Spleen (tissue), 7 donors: ENCODE results near the gene ZNF784.

Source experiments
- CTCF ChIP-seq, 11 experiments: fragments of 200-600 bp in 7 of 11; fragments of 450-650 bp in 4 of 11; sonication (generic) in 4 of 11; IDR thresholded peaks in 8 of 11; conservative IDR thresholded peaks in 3 of 11; 1 replicate in 7 of 11; 2 replicates in 4 of 11; pipeline versions ENCODE4 v1.4.0 to v1.8.0; 2016 to 2021; ENCODE audit warnings: antibody characterized with exemption in 11 of 11, inconsistent platforms in 4 of 11, mild to moderate bottlenecking in 1 of 11
- POLR2A ChIP-seq, 3 donors: fragments of 450-650 bp; IDR thresholded peaks; one replicate each; pipeline ENCODE4 v1.5.1; 2017; ENCODE audit warnings: antibody characterized with exemption in 3 of 3, mild to moderate bottlenecking in 1 of 3
- POLR2AphosphoS5 ChIP-seq, 3 donors: sonication (generic); formaldehyde crosslinking; IDR thresholded peaks; one replicate each; pipeline ENCODE4 v1.5.1; 2017; ENCODE audit warnings: antibody characterized with exemption in 3 of 3
- donor health status: DM: no; HTN: no; CAD: no; lungs with moderate emphysema.
- donor health status: DM: no; HTN: no; CAD: no.
- donor health status: DM: no; HTN: no; CAD: no.

GRCh38 chr19:55599842-55600661, 24.3 kb downstream of the ZNF784 start, which contains the start of gene ZNF524:
- TF ChIP-seq CTCF (IDR thresholded peaks at IDR 0.05 in 8 of 11, conservative IDR thresholded peaks at IDR 0.05 in 3 of 11) (peak in 1 of 11 experiments; percentile 4), POLR2A (IDR thresholded peaks at IDR 0.05) (no peak), POLR2AphosphoS5 (IDR thresholded peaks at IDR 0.05) (peak in 2 of 3 donors; percentile 54 to 82)
